AG04449 (cell line): Measurements from ENCODE around the gene SUMO3.

Experiments used
- CTCF ChIA-PET: fragments of 350-600 bp; formaldehyde crosslinking; extraction: SDS; loops from one replicate; lab custom pipeline; 2021; ENCODE audit warnings: antibody characterized with exemption; lab: Yijun Ruan, JAX
- POLR2A ChIA-PET: fragments of 400-600, 350-600 bp; formaldehyde crosslinking; extraction: SDS; loops from one replicate; lab custom pipeline; 2020; ENCODE audit warnings: antibody characterized with exemption, inconsistent platforms; lab: Yijun Ruan, JAX
- DNase-seq: peaks from one replicate; pipeline ENCODE4 v3.0.0-alpha.2; 2010; ENCODE audit warnings: low read depth, low spot score
- H3K4me3 ChIP-seq: 2 replicates; pipeline ENCODE4 v1.5.1; 2011; ENCODE audit warnings: low read depth, mild to moderate bottlenecking, control low read depth, low read length
- CTCF ChIP-seq: IDR thresholded peaks from one replicate; pipeline ENCODE4 v1.5.1; 2011; ENCODE audit warnings: mild to moderate bottlenecking, moderate library complexity, low read length, control low read depth, inconsistent platforms; ENCODE audit not compliant: insufficient read depth; ENCODE audit errors: missing control alignments

The SUMO3 gene

GRCh38 chr21:44759628-44760285 is 58.1 kb downstream of the SUMO3 start:
- CTCF ChIA-PET: interaction anchor here (1.3 kb wide), 1 partner anchor 34 kb away, joined by 3 read pairs; no protein-coding TSS in a partner anchor
- no peak for TF ChIP-seq CTCF

GRCh38 chr21:44758781-44759627 is 58.9 kb downstream of the SUMO3 start:
- CTCF ChIA-PET: interaction anchor here (1.3 kb wide), 1 partner anchor 35 kb away, joined by 3 read pairs; no protein-coding TSS in a partner anchor
- no peak for TF ChIP-seq CTCF
- no peak overlapping the region for H3K4me3 ChIP-seq
- DNase-seq: no peak
- POLR2A ChIA-PET: no interaction called here

More at GRCh38 chr21:44759628-44760285, 58.1 kb downstream of the SUMO3 start:
- no peak overlapping the region for H3K4me3 ChIP-seq
- no peak for DNase-seq
- POLR2A ChIA-PET: no interaction called here

- POLR2A ChIA-PET: no interaction called here
- no peak for DNase-seq
- H3K4me3 ChIP-seq: no peak overlapping the region
- CTCF ChIA-PET: interaction anchor here (1.0 to 1.3 kb wide), 2 partner anchors 10 to 16 kb away, joined by 3 read pairs; no protein-coding TSS in a partner anchor
- TF ChIP-seq CTCF: no peak
These were observed 59.7 kb downstream of the SUMO3 start for GRCh38 chr21:44758141-44758561.

GRCh38 chr21:44757731-44758130 is 60.1 kb downstream of the SUMO3 start:
- DNase-seq: no peak
- ChIA-PET POLR2A (no interaction called here), CTCF (interaction anchor here (1.0 to 1.3 kb wide), 3 partner anchors 9 to 247 kb away, joined by 3 to 4 read pairs (median 3); no protein-coding TSS in a partner anchor)
- no peak overlapping the region for H3K4me3 ChIP-seq
- TF ChIP-seq CTCF: no peak

- no peak for DNase-seq
- H3K4me3 ChIP-seq: no peak overlapping the region
- POLR2A ChIA-PET: no interaction called here
- CTCF ChIA-PET: interaction anchor here (1.0 kb wide), 1 partner anchor 246 kb away, joined by 4 read pairs; no protein-coding TSS in a partner anchor
- no peak for TF ChIP-seq CTCF
These were observed 61.3 kb downstream of the SUMO3 start for GRCh38 chr21:44756423-44757185.
